Measurements from ENCODE around the gene HSD11B2. TPM values are rescaled to one million over a fixed set of nuclear protein-coding genes. Genes with fewer than 3 reads are reported as not detected.

Gene HSD11B2
- total RNA-seq, 1 donor from 2014 or later: 2.1 TPM

GRCh38 chr16:67399218-67399733, 31.6 kb upstream of the HSD11B2 start:
- Histone ChIP-seq H3K4me3 (ENCODE audit: low read depth, low read length) (no peak overlapping the region), H3K36me3 (ENCODE audit: control insufficient read depth, insufficient read depth, low read length) (no peaks in the 10 kb centered on the region), H3K27me3 (ENCODE audit: control insufficient read depth, insufficient read depth, low read length) (peaks cover 2% of the 10 kb centered on the region)
- FAIRE-seq (no peak), DNase-seq (ENCODE audit: low read depth) (no peak)
- peak; percentile 89 for TF ChIP-seq CTCF (IDR thresholded peaks at IDR 0.05; ENCODE audit: insufficient read depth, low read length, severe bottlenecking)

DNA sequence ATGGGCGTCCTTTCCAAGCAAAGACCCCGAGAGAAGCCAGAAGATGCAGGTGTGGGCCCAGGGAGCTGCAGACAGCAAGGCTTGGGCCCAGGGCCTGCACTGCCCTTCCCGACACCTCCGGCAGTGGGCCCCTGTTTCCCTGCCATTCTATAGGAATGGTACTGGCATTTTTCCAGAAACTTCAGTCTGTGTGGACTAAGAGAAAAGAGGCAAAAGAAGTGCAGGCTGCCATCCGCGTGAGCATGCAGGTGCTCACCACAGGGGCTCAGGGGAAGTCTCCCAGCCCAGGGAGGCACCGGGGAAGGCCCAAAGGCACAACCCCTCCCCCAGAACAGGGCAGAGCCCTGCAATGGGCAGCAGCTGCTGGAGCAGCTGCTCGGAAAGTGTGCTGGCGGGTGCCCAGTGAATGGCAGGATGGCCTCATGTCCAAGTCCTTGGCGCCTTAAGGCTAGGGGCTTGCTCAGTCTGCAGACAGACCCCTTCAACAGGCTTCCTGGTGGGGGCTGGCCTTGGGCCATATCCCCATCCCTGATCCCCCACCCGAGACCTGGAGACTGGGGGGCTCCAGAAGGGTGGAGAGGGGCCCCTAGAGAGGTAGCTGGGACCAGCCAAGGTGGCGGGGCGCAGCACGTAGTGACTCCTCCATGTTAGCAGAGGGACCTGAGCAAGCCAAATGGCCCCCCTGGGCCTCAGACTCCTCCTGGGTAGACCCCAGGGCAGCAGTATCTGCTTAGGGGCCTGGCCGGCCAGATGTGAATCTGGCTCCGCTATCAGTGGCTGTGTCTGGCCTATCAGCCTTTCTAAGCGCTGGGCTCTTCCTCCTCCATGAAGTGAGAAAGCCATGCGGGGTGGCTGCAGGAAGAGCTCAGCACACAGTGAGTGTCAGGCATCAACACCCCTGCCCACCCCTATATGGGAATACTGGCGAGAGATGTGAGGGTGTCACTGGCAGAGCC, 30.9 kb upstream of the HSD11B2 start:
- DNase-seq (ENCODE audit: low read depth) (no peak), FAIRE-seq (no peak)
- Histone ChIP-seq H3K36me3 (ENCODE audit: control insufficient read depth, insufficient read depth, low read length) (no peaks in the 10 kb centered on the region), H3K4me3 (ENCODE audit: low read depth, low read length) (no peak overlapping the region), H3K27me3 (ENCODE audit: control insufficient read depth, insufficient read depth, low read length) (no peaks in the 10 kb centered on the region)
- no peak for TF ChIP-seq CTCF (IDR thresholded peaks at IDR 0.05; ENCODE audit: insufficient read depth, low read length, severe bottlenecking)

DNA sequence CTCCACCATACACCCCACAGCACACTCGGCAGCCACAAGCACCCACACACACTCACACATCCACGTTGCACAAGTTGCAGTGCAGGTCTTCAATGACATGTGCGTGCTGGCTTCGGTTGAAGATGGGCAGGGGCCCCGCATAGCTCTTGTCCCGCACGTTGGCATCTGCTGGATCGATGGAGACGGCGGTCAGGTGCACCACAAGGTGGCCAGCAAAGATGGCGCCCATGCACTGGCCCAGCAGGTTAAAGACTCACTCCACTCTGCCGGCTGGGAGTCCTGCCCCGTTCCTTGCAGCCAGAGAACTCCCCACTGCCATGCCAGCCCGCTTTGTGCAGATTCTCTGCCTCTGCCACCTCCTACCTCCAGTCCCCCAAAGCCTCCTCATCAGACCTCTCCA, 30.0 kb upstream of the HSD11B2 start:
- no peaks in the 10 kb centered on the region for H3K27me3 ChIP-seq (ENCODE audit: control insufficient read depth, insufficient read depth, low read length)
- H3K4me3 ChIP-seq (ENCODE audit: low read depth, low read length): no peak overlapping the region
- DNase-seq (ENCODE audit: low read depth): no peak
- TF ChIP-seq CTCF (IDR thresholded peaks at IDR 0.05; ENCODE audit: insufficient read depth, low read length, severe bottlenecking): no peak
- FAIRE-seq: no peak
- H3K36me3 ChIP-seq (ENCODE audit: control insufficient read depth, insufficient read depth, low read length): no peaks in the 10 kb centered on the region

GRCh38 chr16:67403976-67404555, 26.9 kb upstream of the HSD11B2 start:
- no peaks in the 10 kb centered on the region for H3K27me3 ChIP-seq (ENCODE audit: control insufficient read depth, insufficient read depth, low read length)
- H3K4me3 ChIP-seq (ENCODE audit: low read depth, low read length): no peak overlapping the region
- DNase-seq (ENCODE audit: low read depth) (peak; percentile 38), FAIRE-seq (no peak)
- no peaks in the 10 kb centered on the region for H3K36me3 ChIP-seq (ENCODE audit: control insufficient read depth, insufficient read depth, low read length)
- no peak for TF ChIP-seq CTCF (IDR thresholded peaks at IDR 0.05; ENCODE audit: insufficient read depth, low read length, severe bottlenecking)

- H3K27me3 ChIP-seq (ENCODE audit: control insufficient read depth, insufficient read depth, low read length): no peaks in the 10 kb centered on the region
- no peaks in the 10 kb centered on the region for H3K36me3 ChIP-seq (ENCODE audit: control insufficient read depth, insufficient read depth, low read length)
- FAIRE-seq (peak; percentile 100), DNase-seq (ENCODE audit: low read depth) (peak; percentile 100)
- no peak overlapping the region for H3K4me3 ChIP-seq (ENCODE audit: low read depth, low read length)
- no peak for TF ChIP-seq CTCF (IDR thresholded peaks at IDR 0.05; ENCODE audit: insufficient read depth, low read length, severe bottlenecking)
Observed at GRCh38 chr16:67404740-67405226, 26.1 kb upstream of the HSD11B2 start.
